Measurements from ENCODE around the gene SCGB3A1.

DNA sequence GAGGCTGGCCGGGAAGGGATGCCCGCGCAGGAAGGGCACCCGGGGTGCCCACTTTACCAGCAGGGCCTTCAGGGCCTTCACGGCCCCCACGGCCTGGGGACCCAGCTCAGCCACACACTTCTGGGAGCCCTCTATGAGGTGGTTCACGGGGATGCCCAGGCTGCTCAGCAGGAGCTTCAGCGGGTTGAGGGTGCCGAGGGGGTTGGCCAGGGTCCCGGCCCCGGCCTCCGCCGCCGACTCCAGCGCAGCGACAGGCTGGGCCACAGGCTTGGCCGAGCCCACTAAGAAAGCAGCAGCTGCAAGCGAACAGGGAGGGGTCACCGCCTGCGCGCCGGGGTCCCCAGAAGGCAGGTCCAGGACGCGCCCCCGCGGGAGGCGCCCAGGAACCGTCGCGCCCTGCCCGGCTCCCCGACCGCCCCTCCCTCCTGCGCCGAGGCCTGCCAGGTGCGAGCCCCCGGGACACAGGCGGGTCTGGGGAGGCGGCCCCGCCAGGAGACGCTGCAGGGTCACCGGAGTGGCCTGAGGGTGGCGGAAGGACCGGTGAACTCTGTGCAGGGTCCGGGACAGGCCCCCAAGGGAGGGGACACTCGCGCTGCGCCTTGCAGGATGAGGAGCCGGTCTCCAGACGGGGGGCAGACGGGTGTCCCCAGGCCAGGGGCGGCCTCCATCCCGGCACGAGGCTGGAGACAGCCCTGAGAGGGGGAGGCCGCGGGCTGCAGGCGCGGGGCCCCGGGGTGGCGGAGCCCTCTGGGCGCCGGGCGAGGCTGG, 572 bp downstream of the SCGB3A1 start:
- TF ChIP-seq, protein P1, sequence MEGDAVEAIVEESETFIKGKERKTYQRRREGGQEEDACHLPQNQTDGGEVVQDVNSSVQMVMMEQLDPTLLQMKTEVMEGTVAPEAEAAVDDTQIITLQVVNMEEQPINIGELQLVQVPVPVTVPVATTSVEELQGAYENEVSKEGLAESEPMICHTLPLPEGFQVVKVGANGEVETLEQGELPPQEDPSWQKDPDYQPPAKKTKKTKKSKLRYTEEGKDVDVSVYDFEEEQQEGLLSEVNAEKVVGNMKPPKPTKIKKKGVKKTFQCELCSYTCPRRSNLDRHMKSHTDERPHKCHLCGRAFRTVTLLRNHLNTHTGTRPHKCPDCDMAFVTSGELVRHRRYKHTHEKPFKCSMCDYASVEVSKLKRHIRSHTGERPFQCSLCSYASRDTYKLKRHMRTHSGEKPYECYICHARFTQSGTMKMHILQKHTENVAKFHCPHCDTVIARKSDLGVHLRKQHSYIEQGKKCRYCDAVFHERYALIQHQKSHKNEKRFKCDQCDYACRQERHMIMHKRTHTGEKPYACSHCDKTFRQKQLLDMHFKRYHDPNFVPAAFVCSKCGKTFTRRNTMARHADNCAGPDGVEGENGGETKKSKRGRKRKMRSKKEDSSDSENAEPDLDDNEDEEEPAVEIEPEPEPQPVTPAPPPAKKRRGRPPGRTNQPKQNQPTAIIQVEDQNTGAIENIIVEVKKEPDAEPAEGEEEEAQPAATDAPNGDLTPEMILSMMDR (IDR thresholded peaks at IDR 0.05) = no peak
- TF ChIP-seq POLR2A (IDR thresholded peaks at IDR 0.05) = no peak
